Activated naive CD8-positive, alpha-beta T cell treated with anti-CD3 and anti-CD28 coated beads, Interleukin-2, amount 50 U/mL, for 16 hours (primary cell): ENCODE data around the gene CNTLN.

Experiments used
- DNase-seq: peaks from one replicate; pipeline ENCODE4 v3.0.0-alpha.2; 2020; ENCODE audit warnings: low read depth, low spot score

The CNTLN gene, protein sequence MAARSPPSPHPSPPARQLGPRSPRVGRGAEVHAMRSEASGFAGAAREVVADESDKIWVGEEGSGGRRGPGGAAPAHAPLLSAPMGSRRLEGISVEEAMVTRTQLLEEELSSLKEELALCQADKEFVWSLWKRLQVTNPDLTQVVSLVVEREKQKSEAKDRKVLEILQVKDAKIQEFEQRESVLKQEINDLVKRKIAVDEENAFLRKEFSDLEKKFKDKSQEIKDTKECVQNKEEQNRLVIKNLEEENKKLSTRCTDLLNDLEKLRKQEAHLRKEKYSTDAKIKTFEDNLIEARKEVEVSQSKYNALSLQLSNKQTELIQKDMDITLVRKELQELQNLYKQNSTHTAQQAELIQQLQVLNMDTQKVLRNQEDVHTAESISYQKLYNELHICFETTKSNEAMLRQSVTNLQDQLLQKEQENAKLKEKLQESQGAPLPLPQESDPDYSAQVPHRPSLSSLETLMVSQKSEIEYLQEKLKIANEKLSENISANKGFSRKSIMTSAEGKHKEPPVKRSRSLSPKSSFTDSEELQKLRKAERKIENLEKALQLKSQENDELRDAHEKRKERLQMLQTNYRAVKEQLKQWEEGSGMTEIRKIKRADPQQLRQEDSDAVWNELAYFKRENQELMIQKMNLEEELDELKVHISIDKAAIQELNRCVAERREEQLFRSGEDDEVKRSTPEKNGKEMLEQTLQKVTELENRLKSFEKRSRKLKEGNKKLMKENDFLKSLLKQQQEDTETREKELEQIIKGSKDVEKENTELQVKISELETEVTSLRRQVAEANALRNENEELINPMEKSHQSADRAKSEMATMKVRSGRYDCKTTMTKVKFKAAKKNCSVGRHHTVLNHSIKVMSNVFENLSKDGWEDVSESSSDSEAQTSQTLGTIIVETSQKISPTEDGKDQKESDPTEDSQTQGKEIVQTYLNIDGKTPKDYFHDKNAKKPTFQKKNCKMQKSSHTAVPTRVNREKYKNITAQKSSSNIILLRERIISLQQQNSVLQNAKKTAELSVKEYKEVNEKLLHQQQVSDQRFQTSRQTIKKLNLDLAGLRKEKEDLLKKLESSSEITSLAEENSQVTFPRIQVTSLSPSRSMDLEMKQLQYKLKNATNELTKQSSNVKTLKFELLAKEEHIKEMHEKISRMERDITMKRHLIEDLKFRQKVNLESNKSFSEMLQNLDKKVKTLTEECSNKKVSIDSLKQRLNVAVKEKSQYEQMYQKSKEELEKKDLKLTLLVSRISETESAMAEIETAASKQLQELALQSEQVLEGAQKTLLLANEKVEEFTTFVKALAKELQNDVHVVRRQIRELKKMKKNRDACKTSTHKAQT (N-terminal part only)

DNA sequence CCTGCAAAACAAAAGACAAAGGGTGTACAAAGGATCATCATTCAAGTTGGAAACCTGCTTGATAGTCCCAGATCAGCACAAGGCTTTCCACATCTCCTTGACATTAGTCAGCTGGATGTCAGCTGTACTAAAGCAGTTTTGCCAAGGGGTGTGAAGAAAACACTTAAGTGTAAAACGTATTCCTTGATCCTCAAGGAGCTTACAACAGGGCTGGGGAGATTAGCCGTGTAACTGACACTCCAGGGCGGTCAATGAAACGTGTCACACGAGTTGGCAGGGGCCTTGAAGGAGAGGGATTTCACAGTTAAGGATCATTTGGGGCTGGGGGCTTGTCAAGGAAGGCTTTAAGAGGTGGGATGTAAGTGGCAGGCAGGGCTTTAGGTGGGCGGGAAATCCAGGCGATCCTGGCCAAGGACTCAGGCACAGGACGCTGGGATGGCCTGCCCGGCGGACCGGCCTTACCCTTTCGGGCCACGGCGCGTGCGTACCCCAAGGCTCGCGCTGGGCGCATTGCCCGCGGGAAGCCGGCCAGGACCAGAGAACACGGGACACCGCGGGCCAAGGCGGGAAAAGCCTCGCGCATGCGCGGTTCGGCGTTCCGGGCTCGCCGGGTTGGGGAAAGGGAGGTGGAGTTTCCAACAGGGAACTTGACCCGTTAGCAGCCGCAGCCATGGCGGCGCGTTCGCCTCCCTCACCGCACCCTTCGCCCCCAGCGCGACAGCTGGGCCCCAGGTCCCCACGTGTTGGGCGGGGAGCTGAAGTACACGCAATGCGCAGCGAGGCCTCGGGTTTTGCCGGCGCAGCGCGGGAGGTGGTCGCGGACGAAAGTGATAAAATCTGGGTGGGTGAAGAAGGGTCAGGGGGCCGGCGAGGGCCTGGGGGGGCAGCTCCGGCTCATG is at the start of gene CNTLN:
TSS of gene CNTLN (plus strand) at position 645 of the 899 bp plus-strand sequence. CDS start at position 671, 26 bp downstream.
- DNase-seq = no peak

DNA sequence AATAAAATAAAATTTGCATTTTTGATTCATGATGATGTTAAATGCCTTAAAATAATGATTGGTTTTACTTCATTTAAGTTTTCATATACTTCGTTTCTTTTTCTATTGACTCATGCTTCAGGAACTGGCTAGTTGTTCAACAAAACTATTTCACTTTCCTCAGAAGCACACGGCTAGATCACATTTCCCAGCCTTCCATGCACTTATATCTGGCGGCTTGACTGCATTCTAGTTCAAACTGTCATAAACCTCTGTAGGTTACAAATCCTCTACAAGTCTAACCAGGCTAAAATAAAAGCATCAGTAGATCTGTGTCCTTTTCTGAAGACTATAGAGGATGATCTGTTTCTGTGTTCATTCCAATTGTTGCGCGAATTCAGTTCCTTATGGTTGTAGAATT is 46.3 kb upstream of the CNTLN start:
- DNase-seq = no peak

DNA sequence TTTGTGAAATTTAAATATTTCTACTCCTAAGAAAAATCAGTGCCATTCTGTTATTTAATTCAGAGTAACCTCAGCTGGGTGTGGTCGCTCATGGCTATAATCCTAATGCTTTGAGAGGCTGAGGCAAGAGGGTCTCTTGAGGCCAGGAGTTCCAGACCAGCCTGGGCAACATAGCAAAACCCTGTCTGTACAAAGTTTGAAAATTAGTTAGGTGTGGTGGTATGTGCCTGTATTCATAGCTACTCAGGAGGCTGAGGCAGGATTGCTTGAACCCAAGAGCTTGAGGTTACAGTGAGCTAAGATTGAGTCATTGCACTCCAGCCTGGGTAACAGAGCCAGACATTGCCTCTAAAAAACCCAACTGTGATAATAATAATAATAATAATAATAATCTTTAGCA is 44.8 kb upstream of the CNTLN start:
- no peak for DNase-seq

DNA sequence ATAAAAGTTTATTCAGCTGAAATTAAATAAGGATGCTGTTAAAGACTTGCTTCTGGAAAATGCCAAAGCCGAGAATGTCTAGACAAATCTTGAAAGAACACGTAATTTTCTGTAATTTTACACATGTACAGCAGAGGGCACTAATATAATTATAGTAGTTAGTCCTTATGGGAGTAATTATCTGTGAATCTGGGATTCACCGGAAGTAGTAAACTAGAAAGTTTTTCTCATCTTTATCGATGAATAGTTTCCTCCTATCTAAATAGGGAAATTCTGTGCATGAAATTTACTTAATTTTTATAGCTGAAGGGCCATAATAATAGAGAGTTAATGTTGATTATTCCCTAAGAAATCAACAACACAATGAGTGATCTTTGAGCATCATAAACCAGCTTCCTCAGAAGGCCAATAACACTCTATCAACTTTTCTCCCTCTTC is 18.4 kb upstream of the CNTLN start:
- DNase-seq = no peak

DNA sequence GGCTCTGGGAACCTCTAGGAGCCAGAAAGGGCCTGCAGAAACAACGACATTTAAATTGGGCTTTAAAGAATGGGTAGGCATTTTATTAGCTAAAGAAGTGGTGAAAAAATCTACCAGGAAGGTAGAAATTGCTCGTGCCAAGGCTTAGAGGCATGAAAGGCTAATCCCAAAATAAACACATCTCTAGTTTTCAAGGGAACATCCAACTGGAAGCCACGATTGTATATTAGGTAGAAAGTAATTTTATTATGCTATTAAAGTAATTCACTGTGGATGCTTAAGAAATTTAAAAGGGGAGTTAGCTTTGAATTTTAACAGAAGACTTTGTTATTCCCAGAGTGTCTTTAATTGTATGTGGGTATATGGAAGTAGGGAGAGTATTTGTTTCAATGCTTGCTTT is 17.5 kb upstream of the CNTLN start:
- no peak for DNase-seq

DNA sequence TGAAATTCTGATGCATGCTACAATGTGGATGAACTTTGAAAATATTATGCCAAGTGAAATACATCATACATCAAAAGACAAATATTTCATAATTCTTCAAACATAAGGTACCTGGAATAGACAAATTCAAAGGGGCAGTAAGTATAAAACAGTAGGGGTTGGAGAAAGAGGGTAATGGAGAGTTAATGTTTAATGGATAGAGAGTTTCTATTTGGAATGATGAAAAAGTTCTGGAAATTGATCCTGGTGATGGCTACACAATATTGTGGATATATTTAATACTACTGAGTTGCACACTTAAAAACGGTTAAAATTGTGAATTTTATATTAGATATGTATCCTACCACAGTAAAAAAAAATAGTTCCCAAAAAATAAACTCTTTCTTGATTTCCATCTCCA is 14.6 kb upstream of the CNTLN start:
- no peak for DNase-seq

DNA sequence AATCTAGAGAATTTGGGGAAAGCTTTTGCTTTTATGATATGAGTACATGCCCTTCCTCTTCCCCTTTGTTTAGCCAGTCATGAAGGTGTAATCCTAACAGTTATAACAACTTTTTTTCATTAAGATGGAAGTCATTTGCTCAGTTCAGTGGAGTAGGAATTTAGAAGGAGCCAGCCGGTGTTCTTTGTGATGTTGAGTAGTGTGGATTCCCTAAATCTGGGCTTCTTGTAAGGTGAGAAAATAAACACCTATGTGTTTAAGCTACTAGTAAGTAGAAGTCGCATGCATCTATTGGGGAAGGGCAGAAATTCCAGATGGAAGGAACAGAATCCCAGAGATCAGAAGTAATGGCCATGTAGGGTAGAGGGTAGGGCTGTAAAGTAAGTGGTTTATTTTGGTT is 13.6 kb upstream of the CNTLN start:
- no peak for DNase-seq

DNA sequence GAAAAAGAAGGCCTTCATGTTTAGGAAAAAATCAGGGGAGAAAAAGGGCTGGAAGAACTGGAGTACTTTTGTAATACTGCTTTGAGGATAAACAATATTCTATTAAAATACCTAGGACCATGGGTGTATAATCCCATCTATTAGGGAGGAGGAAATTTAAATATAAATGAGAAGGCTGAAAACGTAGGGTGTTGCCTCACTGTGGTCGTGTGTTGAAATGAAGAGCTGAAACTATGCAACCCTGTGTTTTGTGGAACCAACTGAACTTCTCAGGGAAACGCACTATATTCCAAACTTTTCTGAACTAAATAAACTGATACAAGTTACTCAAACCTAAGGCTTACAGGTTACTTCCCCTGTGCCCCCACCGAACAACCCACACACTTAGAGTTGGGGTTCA is 4.5 kb upstream of the CNTLN start:
- no peak for DNase-seq

DNA sequence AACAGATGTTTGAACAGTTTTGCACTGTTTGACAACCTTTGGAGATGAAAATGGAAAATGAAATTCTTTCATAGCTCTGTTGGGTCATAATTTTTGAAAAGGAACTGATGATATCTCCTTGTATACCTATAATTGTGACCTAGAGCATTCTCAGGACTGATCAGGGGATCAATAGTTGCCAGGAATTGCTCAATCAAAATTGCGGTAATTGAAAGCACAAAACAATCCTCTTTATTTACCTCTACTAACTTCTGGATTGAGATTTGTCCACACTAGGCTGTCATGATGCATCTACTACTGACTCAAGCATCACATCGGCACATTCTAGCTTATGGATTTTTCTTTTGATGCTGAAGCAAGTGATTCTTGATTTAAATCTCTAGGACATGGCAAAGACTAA is 4.1 kb upstream of the CNTLN start:
- no peak for DNase-seq

DNA sequence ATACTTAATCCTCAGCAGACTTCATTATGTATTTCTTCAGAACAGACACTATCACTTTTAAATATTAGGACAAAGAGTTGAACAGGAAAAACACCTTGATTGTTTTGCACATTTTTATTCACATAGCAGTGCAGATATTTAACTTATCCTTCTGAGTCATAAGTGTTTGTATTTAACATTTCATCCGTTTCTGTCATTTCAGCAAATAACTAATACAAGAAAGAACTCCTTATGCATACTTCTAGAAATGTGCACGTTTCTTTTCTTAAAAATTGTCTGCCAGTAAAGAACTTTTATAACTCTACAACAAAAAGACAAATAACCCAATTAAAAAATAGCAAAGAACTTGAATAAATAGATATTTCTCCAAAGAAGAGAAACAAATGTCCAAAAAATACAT is 3.3 kb upstream of the CNTLN start:
- DNase-seq = no peak

DNA sequence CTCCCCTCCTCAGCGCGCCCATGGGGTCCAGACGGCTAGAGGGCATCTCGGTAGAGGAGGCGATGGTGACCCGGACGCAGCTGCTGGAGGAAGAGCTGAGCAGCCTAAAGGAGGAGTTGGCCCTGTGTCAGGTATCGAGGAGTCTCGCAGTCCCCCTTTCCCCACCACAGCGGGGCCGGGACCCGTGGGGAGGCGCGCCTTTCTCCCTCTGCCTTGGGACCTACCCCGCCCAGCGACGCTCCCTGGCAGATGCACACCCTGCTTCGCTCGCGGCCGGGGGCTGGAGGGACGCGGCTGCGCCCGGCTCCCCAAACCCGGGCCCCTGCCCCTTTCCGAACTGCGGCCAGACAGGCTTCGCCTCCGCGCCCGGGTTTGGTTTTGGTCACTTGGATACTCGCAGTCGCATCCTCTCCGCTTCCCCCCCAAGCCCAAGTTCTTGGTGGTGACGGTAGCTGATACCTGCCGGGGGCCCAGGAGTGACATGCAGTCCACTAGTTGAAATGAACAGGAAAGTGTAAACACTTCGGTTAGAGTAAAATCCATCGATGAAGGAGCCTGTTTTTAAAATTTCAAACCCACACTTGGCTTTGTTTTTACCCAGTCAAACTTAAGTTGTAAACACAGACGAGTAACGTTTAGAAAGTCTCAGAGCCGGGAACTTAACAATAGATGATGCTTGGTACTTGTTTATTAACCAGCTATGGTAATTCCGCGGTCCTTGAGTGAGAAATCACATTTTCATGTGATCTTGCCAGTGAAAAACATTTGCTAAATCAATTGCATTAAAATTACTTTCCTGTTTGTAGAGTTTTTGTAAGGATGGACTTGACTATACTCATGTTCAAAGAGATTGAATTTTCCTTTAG is 688 bp downstream of the CNTLN start:
- no peak for DNase-seq

DNA sequence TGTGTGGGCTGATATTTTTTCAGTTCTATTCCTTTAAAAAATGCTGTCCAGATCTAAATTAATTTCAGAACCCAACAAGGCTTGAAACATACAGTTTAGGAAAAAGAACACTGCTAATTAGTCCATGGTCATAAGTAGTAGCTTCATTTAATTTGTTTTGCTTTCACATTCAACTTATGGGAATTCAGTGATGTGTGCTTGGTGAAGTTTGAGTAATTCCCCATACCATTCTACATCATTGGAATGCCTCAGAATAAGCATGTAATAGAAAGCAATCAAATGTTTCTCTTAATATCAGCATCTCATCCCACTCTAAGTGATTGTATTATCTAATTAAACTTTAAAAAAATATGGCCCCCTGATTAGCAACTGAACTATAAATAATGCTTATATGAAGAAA is 2.7 kb downstream of the CNTLN start:
- DNase-seq = no peak

DNA sequence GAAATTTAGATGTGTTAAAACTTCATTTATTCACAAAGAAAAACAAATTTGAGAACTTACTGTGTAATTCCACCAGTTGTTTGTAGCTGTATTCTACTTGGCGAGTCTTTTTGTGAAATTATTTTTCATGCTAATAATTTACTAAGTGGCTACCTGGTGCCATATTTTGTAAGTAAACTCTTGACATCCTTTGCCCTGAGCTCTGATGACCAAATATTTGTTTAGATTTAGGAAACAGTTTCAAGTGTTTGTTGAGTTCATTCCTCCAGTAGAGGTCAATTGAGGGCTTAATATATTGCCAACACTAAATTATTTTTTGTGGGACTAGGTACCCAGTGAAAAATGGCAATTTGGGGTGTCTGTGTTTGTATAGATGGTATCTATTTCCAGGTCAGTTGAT is 3.7 kb downstream of the CNTLN start:
- no peak for DNase-seq

DNA sequence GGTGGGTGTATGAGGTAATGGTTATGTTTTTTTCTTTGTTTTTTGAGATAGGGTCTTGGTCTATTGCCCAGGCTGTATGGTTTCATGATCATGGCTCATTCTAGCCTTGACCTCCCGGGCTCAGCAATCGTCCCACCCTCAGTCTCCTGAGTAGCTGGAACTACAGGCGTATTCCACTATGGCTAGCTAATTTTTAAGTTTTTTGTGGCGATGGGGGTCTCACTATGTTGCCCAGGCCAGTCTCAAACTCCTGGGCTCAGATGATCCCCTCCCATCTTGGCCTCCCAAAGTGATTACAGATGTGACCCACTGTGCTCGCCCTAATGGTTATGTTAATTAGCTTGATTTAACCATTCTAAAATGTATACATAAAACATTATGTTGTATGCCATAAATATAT is 5.6 kb downstream of the CNTLN start:
- DNase-seq = no peak

DNA sequence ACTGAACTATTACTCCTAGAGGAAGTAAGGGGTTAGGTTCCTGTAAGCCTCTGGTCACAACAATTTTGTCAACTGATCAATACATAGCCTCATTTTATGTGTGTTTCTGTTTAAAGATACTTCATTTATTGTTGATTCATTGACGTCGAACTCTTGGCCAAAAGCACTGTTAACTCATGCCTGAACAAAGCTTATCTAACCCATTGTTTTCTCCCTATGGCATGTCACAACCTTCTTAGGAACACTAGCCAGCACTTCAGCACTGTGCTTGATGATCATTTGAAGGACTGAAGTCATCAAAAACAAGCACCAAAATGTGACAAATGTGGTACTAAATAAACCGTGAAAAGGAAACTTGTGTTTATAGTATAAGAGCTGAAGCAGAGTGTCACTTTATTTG is 13.5 kb downstream of the CNTLN start:
- no peak for DNase-seq

DNA sequence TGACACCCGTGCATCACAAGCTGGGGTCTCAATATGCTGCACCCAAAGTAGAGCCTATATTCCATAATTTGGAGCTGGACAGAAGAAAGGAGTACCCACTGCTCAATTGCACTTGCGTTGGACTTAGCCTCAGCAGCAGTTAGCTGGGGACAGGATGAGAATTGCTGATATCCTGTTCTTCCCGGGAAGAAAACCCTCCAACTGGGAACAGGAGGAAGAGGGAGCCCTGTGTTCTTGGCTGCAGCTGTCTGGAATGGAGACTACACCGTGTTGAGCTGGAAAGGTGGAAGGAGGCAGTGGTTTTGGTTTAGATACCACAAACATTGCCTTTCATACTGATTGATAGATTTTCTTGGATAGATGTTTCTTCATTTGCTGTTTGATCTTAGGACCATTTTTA is 24.6 kb downstream of the CNTLN start:
- no peak for DNase-seq

DNA sequence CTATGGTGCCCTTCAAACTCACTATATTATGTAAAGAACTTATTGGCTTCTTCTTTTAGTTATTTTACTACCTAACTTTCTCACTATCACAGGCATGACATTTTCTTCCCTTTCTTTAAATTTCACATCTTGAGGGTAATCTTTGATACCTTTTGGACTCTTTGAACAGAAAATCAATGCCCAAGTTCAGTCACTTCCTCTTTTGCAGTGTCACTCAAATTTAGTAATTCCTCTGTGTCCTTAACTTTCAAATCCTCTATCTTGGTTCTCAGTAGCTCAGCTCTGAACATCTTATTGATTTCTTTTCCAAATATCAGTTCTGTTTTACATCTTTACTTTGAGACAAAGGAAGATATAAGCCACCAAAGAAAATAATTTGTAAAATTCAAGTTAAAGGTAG is 25.5 kb downstream of the CNTLN start:
- DNase-seq = no peak

DNA sequence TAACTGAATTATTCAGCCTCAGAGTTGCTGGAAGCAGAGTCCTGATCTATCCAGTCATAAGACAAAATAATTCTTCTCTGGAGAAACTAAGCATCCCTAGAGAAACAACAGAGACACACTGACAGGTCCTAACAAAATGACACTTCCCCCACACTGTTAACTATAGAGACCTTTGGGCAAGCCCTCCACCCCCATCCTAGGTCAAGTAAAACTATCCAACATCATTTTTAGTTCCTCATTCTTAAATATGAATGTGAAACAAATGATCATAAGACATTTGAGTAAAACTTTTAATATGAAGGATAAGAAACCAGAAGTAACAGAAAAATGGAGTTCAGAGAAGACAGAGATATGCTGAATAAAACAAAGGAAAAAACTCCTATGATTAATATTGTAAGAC is 30.9 kb downstream of the CNTLN start:
- DNase-seq = no peak

DNA sequence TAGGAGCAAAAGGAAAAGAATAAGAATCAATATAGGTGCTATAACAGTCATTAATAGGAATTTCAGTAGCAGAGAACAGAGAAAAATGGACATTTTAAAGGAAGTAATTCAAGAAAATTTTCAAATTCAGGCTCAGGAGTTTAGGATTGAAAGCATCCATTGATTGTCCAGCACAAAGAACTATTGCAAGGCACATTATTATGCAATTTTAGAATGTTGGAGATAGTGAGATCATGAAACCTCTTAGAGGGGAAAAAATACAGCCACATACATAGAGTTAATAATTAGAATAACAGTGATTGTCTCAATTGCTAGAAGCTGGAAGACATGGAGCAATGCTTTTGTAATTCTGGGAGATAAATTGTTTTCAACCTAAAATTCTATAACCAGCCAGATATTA is 31.5 kb downstream of the CNTLN start:
- DNase-seq = no peak
